GM18511 (cell line): ENCODE results near the gene DYNC2LI1.
"Not testable (repeated sequence)": the region's sequence is repeated elsewhere in the genome, so short reads cannot be mapped to it uniquely, and the experiment has no call there.

Source experiments
- ATAC-seq: cut with Tn5 transposase; IDR thresholded peaks from one replicate; pipeline ENCODE4 v1.9.1; 2021; ENCODE audit warnings: mild to moderate bottlenecking, moderate library complexity; ENCODE audit not compliant: unreplicated experiment

Gene DYNC2LI1

DNA sequence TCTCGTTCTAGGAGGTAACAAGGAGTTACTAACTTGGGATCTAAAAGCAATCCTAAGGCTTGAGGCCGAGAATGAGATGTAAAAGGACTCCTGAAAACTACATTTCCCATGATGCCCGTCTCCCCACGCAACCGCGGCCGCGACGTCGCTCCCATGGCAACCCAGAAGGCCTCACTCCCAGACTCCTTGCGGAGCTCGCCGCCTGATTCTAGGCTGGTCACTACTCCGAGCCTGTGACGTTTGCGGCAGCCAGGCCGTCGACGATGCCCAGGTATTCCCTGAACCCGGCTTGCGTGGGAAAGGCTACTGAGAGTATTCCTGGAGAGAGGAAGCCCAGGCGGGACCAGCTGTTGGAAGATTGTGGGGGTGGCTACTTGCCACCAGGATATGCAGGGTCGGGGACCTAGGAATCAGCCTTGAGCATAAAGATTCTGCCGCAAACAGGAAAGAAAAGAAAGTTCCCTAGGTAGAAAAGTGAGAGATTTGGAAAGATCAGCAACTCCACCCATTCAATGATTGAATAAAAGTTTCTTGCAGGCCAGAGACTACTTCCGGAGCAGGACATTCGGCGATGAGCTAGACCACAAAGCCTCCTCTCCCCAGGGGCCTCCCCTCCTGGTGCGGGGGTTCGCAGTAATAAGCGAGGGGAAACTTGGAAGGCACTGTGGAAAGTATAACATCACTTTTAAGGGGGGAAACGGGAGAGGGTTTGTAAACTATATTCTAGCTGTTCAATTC, at the start of gene DYNC2LI1:
TSS of gene DYNC2LI1 (plus strand) at position 164 of the 738 bp plus-strand sequence. CDS start at position 264, 100 bp downstream.
- peak; percentile 100 for ATAC-seq

DNA sequence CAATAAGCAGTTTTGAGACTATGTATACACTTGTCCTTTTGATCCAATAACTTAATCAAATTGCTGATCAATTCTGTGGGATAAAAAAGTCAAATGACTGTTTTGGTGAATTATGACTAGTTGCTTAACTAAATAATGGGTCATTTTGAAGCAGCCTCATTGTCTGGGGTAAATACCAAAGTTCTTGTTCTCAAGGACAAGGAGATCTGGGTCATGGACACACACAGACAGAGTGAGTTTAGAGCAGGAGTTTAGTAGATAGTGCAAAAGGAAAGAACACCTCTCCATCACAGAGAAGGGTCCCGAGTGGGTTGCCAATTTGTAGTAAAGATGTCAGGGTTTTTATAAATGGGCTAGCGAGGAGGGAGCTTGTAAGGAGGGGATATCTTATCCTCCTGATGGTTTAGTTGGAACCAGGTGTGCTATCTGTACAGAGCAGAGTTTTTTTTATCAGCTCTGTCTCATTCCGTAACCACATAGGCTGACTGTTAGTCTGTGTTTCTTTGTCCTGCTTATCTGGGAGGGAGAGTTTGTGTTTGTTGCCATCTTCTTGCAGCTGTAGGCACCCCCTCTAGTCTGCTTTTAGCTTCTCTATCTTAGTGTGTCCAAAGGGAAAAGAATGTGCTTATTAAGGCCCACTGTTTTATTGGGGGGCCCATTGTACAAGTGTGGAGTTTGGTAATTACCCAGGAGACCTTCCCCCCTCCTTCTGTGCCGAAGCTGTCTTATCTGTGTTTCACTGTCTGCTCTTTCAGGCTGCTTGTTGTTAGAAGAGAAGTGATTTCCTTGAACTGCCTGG, 48.9 kb upstream of the DYNC2LI1 start:
- ATAC-seq = no peak

DNA sequence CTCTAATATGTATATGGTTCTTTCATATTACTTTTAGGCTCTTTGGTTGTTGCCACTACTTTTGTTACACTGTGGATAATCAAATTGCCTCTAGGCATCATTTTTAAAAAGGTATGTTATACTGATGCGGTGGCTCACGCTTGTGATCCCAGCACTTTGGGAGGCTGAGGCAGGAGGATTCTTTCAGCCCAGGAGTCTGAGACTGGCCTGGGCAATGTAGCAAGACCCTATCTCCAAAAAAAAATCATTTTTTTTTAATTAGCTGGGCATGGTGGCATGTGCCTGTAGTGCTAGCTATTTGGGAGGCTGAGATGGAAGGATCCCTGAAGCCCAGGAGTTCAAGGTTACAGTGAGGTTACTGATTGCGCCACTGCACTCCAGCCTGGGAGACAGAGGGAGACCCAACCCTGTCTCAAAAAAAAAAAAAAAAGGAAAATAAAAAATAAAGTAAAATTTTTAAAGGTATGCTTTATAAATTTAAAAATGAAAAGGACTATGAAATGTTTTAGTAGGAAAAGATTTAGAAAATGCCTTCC, 48.1 kb upstream of the DYNC2LI1 start:
- ATAC-seq = no peak

DNA sequence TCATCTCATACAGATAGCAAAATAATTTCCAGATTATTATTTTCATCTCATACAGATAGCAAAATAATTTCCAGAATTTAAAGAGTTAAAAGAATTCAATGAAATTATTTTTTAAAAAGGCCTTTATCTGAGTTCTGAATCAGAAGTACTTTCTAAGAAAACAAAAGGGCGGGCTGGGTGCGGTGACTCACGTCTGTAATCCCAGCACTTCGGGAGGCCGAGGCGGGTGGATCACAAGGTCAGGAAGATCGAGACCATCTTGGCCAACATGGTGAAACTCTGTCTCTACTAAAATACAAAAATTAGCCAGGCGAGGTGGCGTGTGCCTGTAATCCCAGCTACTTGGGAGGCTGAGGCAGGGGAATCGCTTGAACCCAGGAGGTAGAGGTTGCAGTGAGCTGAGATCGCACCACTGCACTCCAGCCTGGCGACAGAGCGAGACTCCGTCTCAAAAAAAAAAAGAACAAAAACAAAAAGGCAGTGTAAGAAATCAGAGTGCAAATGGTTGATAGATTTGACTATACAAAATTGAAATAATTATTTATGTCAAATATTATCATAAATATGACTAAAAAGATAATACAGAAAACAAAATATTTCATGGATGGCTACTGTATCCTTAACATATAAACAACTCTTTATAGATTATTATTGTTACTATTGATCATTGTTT, 46.7 kb upstream of the DYNC2LI1 start:
- not testable (repeated sequence) for ATAC-seq

DNA sequence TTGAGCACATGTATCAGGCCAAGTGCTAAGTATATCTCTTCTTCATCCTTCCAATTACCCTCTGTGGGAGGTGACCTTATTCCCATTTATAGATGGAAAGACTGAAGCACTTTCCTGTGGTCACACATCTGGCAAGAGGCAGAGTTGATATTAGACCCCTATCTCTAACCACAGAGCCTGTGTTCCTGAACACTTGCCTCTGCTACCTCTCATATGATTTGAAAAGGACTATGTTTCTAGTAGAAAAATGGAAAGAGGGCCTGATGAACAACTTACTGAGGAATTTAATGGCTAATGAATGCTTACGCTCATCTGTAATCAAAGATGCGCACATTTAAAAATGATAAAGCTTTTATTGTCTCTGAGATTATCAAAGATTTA, 46.2 kb upstream of the DYNC2LI1 start:
- ATAC-seq = no peak

DNA sequence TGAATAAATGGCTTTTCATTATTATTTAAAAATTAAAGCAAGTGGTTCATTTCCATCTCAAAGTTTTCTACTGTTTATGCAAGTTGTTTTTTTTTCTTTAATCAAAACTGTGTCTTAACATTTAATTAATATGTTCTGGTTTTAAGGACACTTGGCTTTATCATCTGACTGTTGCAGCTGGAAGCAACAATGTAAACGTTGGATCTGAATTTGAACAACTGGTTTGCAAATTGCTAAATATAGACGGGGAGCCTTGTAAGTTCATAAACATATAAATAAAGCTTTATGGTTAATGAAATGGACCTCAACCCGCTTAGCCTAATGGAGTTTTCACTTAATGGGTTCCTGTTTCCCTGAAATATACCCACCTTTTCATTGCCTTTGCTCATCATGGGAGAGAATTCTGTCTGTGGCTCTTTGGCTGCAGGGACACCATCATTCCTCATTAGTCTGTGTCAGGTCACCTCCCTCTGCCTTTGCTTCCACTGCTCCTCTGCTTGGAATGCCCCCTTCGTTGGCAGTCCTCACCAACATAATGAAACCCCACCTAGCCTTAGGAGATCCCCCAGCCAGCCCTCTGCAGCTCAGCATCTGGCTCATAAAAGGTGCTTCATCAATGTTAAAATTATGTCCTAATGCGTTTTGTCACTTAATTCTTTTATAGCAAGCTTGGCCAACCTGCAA, 44.2 kb upstream of the DYNC2LI1 start:
- no peak for ATAC-seq

DNA sequence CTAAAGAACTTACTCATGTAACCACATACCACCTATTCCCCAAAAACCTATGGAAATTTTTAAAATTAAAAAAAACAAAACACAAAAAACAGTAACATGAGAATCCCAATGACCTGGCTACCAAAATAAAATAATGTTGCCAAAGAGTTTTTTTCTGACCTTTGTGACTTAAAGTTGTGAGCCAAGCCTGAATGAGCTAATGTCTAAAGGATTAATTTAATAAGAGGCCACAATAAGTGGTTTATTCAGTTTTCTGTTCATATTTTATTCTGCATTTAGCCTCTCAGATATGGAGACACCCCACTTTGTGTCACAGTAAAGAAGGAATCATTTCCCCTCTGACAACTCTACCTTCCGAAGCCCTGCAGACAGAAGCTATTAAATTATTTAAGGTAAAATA, 42.6 kb upstream of the DYNC2LI1 start:
- no peak for ATAC-seq

DNA sequence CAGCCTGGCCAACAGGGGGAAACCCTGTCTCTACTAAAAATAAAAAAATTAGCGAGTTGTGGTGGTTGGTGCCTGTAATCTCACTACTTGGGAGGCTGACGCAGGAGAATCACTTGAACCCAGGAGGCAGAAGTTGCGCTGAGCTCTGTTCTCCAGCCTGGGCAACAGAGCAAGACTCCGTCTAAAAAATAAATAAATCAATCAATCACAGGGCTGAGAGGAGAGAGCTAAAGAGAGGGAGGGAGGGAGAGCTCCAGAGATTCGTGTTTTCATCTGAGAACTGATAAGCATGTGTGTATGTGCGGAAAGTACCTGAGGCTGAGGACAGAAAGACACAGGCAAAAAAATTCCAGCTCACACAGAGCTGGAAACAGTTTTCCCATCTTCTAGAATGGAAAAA, 37.2 kb upstream of the DYNC2LI1 start:
- ATAC-seq = no peak

DNA sequence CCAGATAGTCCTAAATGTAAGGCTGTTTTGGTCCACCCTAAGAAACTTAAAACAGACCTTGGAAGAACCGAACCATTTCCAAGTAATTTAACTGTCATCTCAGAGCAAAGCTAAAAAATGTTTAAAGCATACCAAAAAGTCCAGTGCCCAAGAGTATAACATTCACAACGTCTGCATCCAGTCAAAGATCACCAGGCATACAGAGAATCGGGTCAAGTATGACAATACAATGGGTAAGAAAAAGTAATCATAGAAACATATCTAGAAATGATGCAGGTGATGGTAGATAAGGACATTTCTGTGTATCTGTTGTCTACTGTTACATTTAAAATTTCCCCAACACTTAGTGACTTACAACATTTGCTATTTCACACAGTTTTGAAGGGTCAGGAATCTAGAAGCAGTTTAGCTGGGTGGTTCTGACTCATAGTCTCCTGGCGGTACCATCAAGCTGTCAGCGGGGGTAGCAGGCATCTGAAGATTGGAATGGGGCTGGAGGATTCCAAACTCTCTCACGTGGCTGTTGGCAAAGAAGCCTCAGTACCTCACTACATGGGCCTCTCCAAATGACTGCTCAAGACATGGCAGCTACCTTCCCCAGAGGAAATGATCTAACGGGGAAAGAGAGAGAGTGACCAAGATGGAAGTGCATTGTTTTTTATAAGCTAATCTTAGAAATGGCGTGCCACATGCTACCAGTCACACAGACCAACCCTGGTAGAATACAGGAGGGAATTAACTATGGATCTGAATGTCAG, 36.6 kb upstream of the DYNC2LI1 start:
- ATAC-seq = no peak

DNA sequence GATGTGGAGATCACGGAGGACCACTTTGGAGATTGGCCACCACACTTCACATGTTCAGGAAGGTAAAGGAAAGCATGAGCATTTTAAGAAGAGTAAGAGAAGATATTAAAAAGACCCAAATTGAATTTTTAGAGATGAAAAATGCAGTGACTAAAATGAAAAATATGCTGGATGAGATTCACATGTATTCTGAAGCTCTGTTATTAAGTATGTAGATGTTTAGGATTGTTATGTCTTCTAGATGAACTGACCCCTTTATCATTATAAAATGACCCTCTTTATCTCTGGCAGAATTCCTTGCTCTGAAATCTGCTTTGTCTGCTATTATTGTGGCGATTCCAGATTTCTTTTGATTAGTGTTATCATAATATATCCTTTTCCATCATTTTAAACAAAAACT, 36.0 kb upstream of the DYNC2LI1 start:
- no peak for ATAC-seq

DNA sequence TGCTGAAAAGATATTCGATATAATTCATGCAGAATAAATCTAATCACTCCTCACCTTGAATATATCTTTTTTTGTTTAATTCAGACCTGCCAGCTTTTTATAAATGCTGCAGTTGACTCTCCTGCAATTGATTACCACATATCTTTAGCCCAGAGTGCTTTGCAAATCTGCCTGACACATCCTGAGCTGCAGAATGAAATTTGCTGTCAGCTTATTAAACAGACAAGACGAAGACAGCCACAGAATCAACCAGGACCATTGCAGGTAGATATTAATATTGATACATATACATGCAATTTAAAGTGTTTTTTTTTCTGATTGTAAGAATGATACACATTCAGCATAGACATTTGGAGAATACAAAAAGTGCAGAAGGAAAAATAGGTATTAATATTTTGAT, 35.6 kb upstream of the DYNC2LI1 start:
- no peak for ATAC-seq

DNA sequence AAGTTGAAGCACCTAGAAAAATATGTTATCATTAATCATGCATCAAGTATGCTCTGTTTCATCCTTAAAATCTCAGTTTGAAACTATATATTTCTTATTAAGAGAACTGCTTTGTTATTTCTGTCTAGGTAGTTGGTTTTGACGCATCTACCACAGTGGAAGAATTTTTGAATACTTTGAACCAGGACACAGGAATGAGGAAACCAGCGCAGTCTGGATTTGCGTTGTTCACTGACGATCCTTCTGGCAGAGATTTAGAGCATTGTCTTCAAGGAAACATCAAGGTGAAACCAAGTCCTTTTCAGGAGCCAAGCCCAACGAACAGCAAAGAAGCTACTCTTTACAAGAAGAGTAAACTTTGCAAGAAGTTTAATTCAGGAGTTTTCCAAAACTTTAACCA, 30.1 kb upstream of the DYNC2LI1 start:
- ATAC-seq = no peak

DNA sequence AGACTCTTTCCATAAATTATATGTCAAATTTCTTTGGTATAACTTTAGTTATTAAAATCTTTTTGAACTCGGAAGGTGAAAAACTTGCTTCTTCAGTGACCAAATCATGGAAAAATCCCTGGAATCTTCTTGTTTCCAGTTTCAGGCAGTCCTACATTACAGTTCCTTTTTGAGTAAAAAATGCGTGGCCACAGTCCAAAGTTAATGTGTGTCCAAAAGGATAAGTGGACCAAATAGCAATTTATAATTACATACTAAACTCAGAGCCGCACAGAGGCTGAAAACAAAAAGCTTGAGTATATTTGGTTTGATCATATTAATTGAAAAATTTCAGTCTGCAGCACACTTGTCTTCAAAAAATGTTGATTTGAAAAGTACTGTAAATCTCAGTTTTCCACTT, 28.4 kb upstream of the DYNC2LI1 start:
- ATAC-seq = no peak

DNA sequence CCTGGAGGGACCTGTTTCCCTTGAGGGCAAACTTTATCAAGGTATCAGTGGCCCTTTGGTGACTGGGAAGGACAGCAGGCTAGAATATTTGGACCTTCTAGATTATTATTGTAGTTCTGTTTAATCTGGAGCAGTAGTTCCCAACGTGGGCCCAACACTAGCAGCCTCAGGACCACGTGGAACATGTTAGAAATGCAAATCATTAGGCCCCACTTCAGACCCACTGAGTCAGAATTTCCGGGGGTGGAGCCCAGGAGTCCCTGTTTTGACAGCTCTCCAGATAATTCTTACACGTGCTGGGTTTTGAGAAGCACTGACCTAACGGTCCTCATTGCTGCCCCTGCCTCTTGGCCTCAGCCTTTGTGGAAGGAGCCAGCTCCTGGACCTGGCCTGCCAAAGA, 25.5 kb upstream of the DYNC2LI1 start:
- ATAC-seq = no peak

DNA sequence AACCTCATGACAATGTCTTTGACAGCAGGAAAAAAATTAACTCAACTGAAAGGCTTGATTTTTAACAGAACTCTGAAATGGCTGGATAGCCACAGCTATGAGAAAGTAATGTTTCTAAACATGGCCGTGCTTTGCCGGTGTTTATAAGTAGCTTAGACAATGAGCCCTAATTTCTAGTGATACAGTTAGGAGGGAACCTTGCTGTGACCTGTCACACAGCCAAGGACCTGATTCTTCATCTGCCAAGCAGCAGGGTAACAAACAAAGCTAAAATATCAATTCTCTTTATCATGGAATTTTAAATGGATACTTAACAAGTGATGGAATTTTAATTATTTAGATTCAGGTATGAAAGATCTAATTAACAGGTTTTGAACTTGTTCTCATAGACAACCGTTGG, 24.3 kb upstream of the DYNC2LI1 start:
- ATAC-seq = no peak

DNA sequence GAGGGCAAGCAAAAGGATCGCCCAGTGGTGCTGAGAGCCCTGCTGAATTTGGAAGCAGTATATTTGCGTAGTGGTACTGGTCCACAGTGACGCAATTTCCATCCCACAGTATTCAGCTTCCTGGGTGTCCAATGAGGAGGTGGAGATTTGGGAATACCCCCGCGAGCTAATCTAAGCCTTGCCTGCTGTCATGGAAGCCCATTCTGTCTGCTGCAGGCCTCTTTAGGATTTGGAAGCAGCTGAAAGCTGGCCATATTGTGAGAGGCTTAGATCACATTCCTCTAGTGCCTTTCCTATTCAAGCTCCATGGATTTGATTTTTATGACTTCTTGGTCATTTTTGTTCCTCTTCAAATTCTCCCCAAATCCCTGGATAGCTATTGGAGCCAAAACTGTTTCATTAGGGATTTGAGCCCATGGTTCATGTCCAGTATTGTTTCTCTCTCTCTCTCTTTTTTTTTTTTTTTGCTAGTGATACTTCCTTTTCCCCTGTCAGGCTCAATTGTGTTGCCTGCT, 22.3 kb upstream of the DYNC2LI1 start:
- no peak for ATAC-seq

DNA sequence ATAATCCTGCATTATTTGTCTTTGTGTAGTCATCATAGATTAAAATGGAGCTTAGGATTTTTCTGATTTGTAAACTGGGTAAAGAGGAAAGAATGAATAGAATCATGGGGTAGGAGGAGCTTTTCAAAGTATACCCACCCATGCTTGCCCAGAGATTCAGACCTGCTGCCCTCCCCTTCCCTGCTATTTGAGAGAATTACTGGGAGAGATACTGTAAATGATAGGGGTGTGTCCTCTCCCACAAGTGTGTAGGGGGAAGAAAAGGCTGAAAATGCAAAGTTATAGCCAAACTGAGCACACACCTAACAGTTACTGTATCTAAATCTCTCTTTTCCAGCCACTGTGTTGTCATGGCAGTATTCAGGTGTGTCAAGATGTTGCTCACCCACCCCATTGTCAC, 21.5 kb upstream of the DYNC2LI1 start:
- ATAC-seq = no peak

DNA sequence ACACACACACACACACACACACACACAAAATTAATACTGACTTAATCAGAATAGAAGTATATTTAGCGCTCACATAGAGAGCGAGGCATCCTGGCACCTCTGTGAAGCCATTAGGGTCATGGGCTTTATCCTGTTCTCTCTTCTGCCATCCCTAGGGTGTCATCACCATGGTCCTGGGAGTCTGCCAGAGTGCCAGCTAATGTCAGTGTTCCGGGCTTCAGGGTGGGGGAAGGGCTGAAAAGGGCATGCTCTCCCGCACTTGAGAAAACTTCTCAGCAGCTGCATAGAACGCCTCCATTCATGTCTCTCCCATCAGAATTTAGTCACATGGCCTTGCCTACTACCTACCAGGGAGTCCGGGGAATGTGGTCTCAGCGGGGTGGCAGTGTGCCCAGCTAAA, 19.7 kb upstream of the DYNC2LI1 start:
- no peak for ATAC-seq

DNA sequence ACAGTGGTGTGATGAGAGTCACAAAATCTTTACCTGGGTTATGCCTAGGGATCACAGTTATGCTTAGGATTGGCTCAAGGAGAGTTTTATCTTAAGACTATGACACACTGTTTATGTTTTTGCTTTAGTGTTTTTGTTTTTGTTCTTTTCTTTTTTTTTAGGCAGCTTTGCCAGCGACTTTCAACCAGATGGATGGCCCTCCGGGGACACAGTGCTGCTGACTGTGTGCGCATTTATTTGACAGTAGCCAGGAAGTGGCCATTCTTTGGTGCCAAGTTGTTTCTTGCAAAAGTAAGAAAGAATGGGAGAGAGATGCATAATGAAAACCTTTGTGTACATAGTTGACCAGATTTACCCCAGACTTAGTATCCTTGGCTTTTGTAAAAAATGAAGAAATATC, 15.1 kb upstream of the DYNC2LI1 start:
- no peak for ATAC-seq

DNA sequence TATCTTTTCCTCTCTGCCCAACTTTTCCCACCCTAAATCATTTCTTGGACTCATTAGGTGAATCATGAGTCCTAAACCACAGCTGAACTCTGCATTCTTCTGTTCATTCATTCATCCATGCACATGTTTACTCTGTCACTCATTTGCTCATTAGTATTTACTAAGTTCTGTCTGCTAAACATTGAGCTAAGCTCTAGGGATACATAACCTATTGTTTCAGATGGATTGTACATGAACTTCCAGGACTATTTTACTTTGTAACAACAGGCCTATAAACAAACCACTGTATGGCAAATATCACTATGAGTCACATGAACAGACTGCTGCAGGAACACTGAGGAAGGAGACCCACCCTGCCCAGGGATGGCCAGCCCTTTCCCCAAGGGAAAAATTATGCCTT, 14.6 kb upstream of the DYNC2LI1 start:
- ATAC-seq = no peak
